GM19035 (cell line): ENCODE measurements around the gene SPACA9.

ENCODE experiments used
- ATAC-seq: cut with Tn5 transposase; IDR thresholded peaks from one replicate; pipeline ENCODE4 v1.9.1; 2021; ENCODE audit not compliant: unreplicated experiment

SPACA9 gene

DNA sequence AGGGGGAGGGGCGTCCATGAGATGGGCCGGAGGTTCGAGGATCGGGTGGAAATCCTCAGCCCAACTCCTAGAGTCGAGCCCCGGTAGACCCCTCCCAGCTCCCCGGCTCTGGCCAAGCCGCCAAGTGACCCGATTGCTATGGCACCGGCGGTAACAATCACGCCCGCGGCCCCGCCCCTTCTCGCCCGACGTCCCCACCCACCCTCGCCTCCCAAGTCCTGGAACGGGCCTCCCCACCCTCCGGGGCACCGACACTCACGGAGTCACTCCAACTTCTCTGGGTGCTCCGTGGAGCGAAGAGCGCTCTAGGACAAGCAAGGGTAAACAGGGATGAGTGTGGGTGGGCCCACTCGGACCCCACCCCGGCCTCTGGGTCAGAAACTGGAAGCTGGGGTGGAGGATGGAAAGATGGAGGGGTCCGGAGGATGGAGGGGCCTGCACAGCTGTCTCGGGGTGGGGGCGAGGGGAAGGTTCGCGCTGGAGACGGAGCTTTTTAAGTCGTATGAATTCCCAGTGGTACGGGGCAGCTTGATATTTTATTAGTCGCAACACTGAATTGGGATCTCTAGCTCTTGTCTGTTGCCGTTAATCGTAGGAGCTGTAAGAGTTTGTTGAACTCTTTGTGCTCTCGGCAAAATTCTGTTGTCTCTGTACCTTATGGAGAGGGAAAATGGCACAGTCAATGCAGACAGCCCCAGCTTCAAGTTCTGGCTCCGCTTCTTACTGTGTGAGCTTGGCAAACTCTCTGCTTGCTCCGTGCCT is at the start of gene SPACA9:
Gene SPACA9, plus strand, starts transcription at position 204 of the 762 bp plus-strand sequence. CDS start 5,050 bp downstream, outside the sequence.
- ATAC-seq: no peak

DNA sequence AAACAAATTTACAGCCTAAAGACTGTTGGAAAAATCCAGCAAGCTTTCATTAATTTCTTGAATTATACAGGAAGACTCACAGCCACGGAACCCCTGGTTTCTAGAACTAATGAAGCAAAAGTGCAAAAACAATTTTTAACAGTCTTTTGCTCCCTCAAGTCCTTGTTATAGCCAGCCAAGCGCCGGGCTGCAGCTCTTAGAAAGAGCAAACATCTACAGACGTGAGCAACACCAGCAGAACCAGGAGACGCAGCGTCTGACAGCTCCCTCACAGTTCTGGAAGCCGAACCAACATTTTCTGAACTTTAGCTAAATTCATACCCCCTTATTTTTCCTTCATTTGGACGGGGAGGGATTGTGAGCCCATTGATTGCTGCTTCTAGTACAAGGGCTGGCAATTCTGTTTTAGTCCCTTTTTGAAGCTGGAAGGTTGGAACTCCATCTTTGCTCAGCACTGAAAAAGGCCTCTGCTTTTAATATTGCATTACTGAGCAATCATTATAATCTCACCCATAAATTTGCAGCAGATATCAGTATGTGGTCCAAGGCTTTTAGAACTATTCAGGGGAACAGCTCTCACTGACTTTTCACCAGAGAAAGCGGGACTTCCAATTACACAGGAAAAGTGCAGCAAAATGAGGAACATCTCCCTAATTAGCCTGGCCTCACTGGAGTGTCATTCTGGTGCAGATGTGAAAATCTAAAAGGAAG is 46.4 kb upstream of the SPACA9 start:
- no peak for ATAC-seq

DNA sequence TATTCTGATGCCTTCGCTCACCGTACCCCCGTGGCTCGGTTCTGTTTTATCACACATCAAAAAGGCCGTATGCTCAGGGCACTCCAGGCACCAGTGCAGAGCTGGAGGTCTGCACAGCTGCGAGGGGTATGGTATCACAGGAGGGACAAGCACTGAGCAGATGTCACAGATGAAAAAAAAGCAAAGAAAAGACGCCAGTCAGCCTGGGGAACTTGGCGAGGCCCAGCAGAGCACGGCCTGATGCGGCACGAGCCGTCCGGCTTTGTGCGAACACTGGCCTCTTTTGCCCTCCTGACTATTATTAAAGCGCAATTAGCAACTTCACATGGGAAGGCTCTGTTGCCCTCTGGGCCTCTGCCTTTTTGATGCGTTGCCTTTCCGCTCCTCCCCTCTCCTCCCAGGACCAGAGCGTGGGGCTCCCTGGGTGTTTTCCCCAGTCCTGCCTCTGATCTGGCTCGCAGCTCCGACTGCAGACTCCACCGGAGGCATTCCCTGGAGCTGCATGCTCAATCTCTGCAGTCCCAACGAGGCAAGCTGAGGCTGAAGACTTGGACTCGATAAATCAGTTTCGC is 45.1 kb upstream of the SPACA9 start:
- no peak for ATAC-seq

DNA sequence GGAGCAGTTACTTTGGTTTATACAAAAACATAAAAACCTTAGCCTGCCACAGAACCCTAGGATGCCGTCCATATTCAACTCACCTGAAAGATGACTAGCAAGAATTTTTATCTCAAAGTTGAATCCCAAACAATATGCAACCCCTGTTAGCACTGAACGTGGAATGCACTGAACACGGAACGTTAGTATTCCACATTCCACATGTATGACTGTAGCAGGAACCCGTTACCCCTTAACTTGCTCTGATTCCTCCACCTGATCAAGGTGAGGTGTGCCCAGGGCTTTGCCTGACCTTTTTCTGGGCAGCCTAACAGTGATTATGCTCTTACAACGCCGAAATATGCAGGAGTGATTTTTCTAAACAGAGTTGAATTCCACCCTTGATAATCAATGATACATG is 44.4 kb upstream of the SPACA9 start:
- ATAC-seq: no peak

DNA sequence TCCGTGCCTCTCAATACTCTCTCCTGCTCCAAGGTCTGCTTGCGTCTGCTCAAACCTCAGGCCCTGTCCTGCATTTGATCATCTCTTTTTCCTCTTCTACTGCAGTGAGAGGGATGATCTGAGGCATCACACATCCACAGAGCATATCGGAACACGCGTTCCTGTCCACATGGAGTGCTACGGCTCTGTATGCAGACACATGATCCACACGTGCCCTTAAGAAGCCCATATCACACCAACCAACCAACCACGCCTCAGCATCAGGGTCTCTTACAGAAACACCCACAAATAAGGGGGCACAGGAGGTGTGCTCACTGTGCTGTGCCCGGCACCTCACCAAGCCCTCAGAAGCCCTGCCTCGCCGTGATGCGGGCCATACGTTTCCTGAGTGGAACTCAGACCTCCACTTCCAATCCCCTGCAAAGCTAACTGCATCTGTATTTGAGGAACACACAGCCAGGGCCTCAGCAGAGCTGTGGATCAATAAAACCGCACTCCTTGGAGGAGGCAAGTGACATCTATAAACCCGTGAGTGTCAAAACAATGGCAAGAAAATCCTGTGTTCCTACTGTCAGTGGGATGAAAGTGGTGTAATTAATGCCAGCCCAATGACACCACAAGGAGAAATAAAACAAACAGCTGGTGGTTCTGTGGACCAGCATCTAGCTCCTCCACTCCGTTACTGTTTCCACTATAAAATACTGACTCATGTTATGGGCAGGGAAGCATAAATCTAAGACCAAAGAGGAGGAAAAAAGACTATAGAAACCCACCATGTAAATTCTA is 41.0 kb upstream of the SPACA9 start:
- no peak for ATAC-seq

DNA sequence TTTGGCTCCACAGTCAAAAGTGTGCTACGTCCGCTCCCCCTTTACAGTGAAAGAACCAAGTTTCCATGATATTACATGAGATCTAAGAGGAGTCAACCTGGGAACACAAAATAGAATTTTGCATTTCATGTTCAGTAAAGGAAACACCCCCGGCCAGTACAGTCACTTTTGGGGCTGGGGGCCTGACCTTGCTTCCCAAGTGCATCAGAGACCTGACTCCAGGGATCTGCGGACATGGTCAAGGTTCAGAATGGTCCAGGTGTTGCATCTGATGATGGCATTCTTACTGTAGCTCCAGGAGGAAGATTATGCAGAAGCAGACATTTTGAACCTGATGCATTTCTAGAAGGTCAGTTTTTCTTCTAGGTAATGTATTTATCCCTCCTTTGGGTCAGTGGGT is 40.4 kb upstream of the SPACA9 start:
- no peak for ATAC-seq

DNA sequence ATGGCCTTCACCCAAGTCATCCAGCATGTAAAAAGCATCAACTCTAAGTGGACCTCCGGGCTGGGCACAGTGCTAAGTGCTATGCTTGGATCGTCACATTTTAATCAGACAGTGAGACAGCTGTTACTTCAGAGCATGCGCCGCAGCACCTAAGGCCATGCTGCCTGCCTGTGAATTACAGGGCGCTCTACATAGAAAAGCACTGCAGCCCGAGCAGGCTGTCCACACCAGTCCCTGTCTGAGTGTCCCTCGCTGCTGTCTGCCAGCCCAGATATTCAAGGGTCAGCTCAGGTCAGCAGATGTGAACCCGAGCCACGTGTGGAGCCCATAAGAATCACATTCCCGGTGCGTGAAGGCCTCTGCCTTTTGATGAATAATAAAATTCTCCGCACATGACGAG is 37.7 kb upstream of the SPACA9 start:
- no peak for ATAC-seq

DNA sequence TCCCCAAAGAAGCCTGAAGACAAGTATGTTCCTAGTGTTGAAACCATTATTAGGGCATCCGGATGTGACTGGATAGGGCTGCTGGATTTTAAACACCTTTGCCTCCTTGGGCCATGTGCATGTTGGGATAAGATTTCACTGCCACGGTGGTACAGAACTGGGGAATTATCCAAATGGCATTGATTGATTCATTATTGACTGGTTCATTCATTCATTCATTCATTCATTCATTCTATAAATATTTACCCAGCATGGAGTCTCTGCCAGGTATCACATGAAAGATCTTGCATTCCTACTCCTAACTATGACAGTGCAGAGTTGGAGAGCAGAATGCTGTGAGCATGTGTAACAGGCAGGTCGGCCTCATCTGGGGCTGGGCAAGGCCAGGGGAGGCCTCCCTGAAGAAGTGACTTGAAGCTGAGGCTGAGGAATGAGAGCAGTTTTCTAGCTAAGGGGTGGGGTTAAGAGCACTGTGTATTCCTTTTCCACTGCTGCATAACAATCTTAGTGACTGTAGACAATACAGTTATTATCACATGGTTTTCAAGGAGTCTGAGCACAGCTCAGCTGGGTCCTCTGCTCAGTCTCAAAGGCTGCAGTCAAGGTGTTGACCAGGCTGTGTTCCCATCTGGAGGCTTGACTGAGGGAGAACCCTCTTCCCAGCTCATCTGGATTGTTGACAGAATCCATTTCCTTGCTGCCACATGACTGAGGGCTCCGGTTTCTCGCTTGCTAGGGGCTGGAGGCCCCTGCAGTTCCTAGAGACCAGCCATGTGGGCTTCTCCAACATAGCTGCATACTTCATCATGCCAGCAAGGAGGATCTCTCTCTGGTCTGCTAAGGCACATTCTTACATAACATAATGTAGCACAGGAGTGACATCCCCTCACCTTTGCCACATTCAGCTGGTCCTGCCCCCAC is 36.3 kb upstream of the SPACA9 start:
- no peak for ATAC-seq

DNA sequence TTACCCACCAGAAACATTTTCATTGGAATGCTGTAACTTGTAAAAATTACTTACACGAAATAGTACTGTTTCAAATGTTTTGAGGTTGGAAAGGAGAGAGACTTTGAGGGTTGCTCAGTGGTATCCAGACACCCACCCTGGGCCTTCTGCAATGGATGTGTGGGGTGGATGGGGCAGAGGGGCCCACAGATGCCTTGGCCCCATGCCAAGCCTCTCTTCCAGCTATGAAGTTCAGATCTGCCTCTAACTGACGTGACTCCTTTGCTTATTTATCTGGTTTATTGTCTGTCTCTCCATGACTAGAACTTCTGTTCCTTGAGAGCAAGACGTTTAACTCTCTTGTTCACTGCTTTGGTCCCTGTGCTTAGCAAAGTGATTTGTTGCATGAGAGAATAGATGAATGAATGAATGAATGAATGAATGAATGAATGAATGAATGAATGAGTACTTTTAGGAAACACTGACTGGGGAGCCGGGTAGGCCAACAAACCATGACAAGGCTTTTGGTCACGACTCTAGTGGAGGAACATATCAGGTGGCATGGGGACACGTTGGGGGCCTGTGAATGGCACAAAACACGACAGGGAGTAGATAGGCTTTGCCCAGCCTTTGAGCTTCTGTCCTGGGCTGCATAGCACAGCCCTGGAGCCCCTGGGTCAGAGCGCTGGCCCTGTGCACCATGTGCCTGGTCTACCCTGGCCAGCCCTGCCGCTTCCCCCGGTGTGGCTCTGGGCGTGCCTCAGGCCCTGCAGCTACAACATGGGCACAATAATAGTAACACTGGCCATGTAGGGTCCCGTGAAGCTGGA is 32.4 kb upstream of the SPACA9 start:
- no peak for ATAC-seq

DNA sequence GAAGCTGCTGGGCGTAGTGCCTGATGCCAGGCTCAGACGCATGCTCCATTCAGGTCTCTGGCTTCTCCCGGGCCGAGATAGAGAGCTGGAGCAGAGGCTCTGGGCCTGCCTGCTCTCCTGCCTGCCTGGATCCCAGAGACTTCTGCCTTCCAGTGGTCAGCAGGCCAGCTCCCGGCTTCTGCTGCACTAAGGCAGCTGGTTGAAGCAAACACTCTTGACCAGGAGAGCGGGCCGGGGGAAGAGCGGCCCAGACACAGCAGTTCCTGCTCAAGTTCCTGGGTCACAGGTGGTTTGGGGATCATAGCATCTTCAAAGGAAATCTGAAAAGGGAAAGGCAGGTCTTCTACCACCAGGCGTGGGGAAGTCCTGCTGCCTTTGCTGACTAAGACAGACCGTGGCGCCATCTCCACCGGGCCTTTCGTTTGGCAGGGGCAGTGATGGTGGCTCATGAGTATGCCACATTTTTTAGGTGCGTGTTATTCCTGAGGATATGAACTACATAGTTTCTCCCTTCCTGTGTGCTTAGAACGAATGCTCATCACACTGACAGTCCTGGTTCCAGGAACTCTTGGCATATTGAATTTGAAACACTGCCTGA is 31.7 kb upstream of the SPACA9 start:
- no peak for ATAC-seq

DNA sequence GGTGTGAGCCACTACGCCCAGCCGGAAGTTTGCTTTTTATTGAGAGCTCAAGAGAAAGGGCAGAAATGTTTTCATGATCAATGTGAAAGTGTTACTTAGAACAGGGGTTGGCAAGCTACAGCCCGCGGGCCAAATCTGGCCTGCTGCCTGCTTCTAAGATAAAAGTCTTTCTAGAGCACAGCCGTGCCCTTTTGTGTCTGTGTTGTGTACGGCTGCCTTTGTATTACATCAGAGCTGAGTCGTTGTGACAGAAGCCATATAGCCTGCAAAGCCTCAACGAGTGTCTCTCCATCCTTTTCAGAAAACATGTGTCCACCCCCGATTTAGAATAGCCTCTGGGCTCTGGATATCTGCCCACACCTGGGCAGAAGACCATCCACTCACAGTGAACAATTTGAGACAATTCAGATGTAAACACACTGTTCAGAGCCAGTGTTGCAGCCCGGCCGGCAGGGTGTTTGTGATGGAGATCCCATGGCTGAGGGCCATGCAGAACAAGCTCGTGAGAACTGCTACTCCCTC is 29.5 kb upstream of the SPACA9 start:
- no peak for ATAC-seq

DNA sequence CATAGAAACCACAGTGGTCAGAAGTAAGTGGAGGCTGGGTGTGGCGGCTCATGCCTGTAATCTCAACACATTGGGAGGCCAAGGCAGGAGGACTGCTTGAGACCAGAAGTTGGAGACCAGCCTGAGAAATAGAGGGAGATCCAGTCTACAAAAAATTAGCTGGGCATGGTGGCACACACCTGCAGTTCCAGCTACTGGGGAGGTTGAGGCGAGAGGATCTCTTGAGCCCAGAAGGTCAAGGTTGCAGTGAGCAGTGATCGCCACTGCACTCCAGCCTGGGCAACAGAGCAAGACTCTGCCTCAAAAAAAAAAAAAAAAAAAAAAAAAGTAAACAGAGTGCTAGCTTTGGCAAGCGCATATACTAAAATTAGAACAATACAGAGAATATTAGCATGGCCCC is 25.2 kb upstream of the SPACA9 start:
- ATAC-seq: no peak

DNA sequence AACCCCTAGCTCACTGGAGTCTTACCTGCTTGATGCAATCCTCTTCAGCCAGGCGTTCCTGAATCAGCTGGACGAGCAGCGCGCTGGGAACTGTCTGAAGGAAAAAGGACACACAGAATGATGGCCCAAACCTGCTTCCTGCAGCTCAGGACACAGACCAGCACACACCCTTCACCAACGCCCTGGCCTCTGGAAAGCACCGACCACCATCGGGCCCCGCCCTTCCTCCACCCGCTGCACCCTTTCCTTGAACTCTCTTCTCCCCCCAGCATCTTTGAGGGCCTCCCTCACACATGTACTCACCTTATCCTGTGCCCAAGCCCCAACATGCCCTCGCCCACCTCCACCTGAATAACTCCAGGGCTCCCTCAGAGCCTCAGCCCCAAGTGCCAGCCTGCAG is 23.9 kb upstream of the SPACA9 start:
- no peak for ATAC-seq

DNA sequence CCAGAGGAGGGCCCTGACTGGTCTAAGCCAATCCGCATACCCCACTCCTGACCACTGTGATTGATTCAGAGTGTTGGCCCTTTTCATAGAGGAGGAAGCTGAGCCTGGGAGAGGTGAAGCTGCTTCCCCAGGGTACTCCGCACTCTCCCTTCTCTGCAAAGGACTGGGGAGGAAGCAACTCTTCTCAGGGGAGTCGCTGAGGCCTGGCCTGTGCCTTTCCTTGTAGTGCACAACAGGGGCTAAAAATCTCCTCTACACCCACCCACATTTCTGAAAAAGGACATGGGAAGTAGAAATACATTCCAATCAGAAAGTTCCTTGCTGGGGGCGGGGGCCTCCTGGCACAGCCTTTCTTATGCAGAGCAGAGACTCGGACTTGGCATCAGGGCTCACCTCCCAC is 22.8 kb upstream of the SPACA9 start:
- ATAC-seq: no peak

DNA sequence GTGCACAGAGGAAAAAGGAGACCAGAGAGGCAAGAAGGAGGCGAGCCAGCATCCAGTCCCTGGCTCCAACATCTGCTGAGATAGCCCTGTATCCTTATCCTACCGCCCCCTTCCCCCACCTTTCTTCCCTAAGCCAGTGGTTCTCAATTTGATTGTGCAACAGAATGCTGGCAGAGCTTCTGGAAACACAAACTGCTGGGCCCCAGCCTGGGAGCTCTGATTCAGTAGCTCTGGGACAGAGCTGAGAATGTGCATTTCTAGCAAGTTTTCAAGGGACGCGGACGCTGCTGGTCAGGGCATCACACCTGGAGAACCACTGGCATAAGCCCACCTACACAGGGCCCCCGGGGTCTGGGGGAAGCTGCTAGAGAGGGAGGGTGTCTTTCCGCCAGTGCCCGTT is 21.7 kb upstream of the SPACA9 start:
- no peak for ATAC-seq

DNA sequence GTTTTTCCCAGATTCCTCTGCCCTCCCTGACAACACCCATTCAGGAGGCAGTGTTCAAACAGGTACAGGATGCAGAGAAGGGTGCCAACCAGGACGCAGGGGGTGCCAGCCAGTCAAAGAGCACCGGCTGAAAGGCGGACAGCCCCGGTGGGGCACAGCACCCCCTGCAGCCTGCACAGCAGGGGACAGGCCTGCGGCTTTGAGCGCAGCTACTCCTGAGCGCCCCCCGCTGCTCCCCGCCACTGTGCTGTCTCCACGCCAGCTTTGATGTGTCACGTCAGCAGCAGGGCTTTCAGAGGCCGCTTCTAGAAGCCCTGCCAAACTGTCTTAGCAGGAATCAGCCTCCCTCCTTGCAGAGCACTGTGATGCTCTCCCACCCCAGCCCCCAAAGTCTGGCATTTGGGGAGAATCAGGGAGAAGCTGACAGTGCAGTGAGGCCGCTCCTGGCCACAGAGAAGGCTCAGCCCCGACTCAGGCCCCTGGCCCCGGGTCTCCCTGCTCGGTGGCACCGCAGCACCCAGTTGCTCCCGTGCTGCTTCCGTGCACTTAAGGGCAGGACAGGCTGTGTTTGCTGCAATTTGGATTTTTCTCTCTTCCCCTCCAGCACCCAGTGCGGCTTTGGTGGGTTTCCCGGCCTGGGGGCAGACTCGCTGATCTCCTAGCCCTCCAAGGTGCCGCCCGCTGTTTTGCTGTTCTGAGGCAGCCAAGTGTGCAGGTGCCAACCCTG is 20.9 kb upstream of the SPACA9 start:
- ATAC-seq: no peak

DNA sequence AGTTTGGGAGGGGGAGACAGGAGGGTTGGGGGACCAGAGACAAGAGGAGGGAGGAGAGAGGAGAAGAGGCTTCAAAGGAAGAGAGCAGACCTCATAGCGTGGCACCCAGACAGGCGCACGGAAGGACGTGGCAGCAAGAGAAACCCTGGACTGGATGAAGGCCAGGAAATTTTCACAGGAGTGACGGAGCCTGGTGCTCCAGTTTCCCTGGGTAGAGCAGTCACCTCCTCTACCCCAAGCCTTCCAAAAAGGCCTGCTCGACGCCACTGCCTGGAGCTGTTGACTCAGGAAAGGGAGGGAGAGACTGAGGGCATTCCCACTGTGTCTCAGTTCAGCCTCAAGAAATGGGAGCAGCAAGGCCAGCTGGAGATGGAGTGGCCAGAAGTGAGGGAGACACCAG is 19.9 kb upstream of the SPACA9 start:
- ATAC-seq: no peak

DNA sequence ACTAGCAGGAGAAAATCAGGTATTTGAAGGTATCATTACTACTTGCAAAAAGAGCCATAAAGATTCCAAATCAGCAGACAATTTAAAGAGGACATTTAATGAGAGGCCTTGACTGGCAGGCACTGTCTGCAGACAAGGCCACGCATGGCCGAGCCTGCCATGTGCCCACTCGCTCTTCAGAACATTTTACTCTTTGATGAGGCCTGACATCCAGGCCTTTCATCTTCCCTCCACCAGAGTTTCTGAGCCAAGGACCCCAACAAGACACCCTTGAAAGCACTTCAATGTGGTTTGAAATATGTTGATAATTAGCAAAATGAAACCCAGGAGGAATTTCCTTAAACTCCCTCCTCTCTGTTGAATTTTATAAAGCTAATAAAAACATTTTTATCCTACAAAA is 17.0 kb upstream of the SPACA9 start:
- ATAC-seq: no peak
